ENCODE data around the gene CHKA. TPM values are rescaled to one million over a fixed set of nuclear protein-coding genes. Genes with fewer than 3 reads are reported as not detected.
A peak's percentile ranks its signal among the peaks of the same experiment; 100 is the strongest.

The CHKA gene
- total RNA-seq, 2 experiments from 2014 or later = 15.8 to 16.7 TPM

- no peak for DNase-seq
- no peak for TF ChIP-seq CTCF (IDR thresholded peaks at IDR 0.05)
- POLR2A ChIA-PET = interaction anchor here (0.5 kb wide), 1 partner anchor 9 kb away, joined by 3 read pairs; no protein-coding TSS in a partner anchor
- Mint-ChIP-seq H3K4me1 (ENCODE audit: low read depth) (peaks cover 8% of the 10 kb centered on the region), H3K9me3 (no peaks in the 10 kb centered on the region), H3K27me3 (no peaks in the 10 kb centered on the region), H3K36me3 (ENCODE audit: low read depth) (no peaks in the 10 kb centered on the region), H3K4me3 (no peak overlapping the region), H3K27ac (no peak overlapping the region)
- CTCF ChIA-PET = no interaction called here
- no peak for ATAC-seq
- intact Hi-C loops (cut with micrococcal nuclease) = no loop called here
Observed at GRCh38 chr11:68012843-68013610, 108.2 kb downstream of the CHKA start.

- ChIA-PET POLR2A (interaction anchor here (0.5 kb wide), 1 partner anchor 10 kb away, joined by 3 read pairs; no protein-coding TSS in a partner anchor), CTCF (no interaction called here)
- no peak overlapping the region for H3K4me3 Mint-ChIP-seq
- TF ChIP-seq CTCF (IDR thresholded peaks at IDR 0.05) = no peak
- DNase-seq = no peak
- H3K27ac Mint-ChIP-seq = no peak overlapping the region
- intact Hi-C loops (cut with micrococcal nuclease) = no loop called here
- ATAC-seq = no peak
- H3K27me3 Mint-ChIP-seq = no peaks in the 10 kb centered on the region
- H3K36me3 Mint-ChIP-seq (ENCODE audit: low read depth) = no peaks in the 10 kb centered on the region
- H3K9me3 Mint-ChIP-seq = no peaks in the 10 kb centered on the region
- H3K4me1 Mint-ChIP-seq (ENCODE audit: low read depth) = peaks cover 8% of the 10 kb centered on the region
Observed at GRCh38 chr11:68012044-68012842, 108.9 kb downstream of the CHKA start.

GRCh38 chr11:68011051-68011943, 109.9 kb downstream of the CHKA start:
- Mint-ChIP-seq H3K9me3 (no peaks in the 10 kb centered on the region), H3K4me3 (no peak overlapping the region), H3K4me1 (ENCODE audit: low read depth) (peaks cover 8% of the 10 kb centered on the region), H3K36me3 (ENCODE audit: low read depth) (no peaks in the 10 kb centered on the region), H3K27ac (no peak overlapping the region), H3K27me3 (no peaks in the 10 kb centered on the region)
- POLR2A ChIA-PET = interaction anchor here (0.6 to 1.1 kb wide), 2 partner anchors 20 to 42 kb away, joined by 3 read pairs; no protein-coding TSS in a partner anchor
- DNase-seq (no peak), ATAC-seq (no peak)
- CTCF ChIA-PET = interaction anchor here (1.1 to 1.2 kb wide), 2 partner anchors 25 to 56 kb away, joined by 3 to 4 read pairs; no protein-coding TSS in a partner anchor
- TF ChIP-seq CTCF (IDR thresholded peaks at IDR 0.05) = no peak
- intact Hi-C loops (cut with micrococcal nuclease) = no loop called here

DNA sequence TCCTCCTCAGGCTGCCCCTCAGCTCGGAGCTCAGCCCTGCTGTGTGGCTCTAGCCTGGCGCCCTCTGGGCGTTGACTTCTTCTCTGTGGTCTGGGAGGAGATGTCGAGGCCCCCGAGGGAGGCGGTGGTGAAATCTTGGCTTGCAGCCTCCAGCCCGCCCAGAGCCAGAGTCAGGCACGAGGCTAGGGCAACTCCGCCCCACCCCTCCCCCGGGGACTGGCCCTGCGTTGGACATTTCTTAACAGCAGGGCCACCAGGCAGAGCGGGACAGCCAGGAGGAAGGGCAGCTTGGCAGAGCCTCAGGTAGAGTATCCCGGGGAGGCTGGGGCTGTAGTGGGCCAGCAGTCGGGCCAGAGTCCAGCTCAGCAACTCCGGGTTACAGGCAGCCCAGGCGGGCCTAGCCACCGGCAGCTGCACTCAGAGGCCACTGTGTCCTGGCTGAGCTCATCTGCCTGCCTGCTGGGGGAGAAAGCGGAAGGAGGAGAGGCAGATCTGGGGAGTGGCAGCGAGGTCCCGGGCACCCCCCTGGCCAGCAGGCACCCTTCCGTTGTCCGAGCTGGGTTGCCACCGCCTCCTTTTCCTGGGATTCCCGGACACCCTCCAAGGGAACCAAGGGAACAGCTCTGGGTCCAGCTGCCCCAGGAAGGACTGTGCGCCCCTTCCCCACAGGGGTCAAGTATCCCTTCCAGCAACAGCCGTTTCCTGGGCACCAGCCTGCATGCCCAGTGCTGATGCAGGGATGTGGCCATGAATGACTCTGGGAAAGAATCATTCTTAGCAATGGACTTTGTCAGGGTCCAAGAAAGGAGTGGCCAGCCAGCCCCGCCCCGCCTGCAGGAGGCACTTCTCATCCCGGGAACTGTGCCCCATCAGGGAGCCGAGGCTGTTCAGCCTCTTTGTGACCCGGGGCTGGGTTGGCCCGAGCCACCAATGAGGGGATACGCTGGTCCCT, 110.8 kb downstream of the CHKA start, which contains the start of gene ALDH3B1:
Gene ALDH3B1 (plus strand): TSS at position 238 of the 952 bp plus-strand sequence. CDS start 4,971 bp downstream, outside the sequence.
- no peaks in the 10 kb centered on the region for H3K27me3 Mint-ChIP-seq
- H3K9me3 Mint-ChIP-seq = no peaks in the 10 kb centered on the region
- H3K4me3 Mint-ChIP-seq = no peak within 1 kb of the TSS
- ChIA-PET CTCF (interaction anchor here (1.1 to 2.3 kb wide), 3 partner anchors 26 to 195 kb away, joined by 3 to 8 read pairs (median 4); no protein-coding TSS in a partner anchor), POLR2A (interaction anchor here (0.6 to 1.1 kb wide), 2 partner anchors 21 to 43 kb away, joined by 3 read pairs; no protein-coding TSS in a partner anchor)
- DNase-seq (peak; percentile 20), ATAC-seq (peak; percentile 31)
- no peaks in the 10 kb centered on the region for H3K36me3 Mint-ChIP-seq (ENCODE audit: low read depth)
- intact Hi-C loops (cut with micrococcal nuclease) = no loop called here
- no peak within 1 kb of the TSS for H3K27ac Mint-ChIP-seq
- TF ChIP-seq CTCF (IDR thresholded peaks at IDR 0.05) = no peak
- peaks cover 8% of the 10 kb centered on the region for H3K4me1 Mint-ChIP-seq (ENCODE audit: low read depth)
